Cardiac muscle cell (in vitro differentiated cells and primary cell): ENCODE measurements around the gene PPP2R2C. TPM values are rescaled to one million over a fixed set of nuclear protein-coding genes. Genes with fewer than 3 reads are reported as not detected.
A peak's percentile ranks its signal among the peaks of the same experiment; 100 is the strongest.

ENCODE experiments used
- DNase-seq, 2 donors: peaks; one replicate each; pipeline versions ENCODE4 v3.0.0 to v3.0.0-alpha.2; 2010 to 2017; ENCODE audit warnings: low read depth in 1 of 2, low spot score in 1 of 2
- H3K27ac ChIP-seq: fragments of 200-600 bp; sonication (generic); 2 replicates; pipeline ENCODE4 v1.5.1; 2016
- H3K27me3 ChIP-seq: fragments of 200-600 bp; sonication (generic); 2 replicates; pipeline ENCODE4 v1.6.0; 2016; ENCODE audit warnings: control low read depth
- H3K36me3 ChIP-seq: fragments of 200-600 bp; sonication (generic); 2 replicates; pipeline ENCODE4 v1.5.1; 2016; ENCODE audit warnings: control low read depth
- H3K4me1 ChIP-seq: fragments of 200-600 bp; sonication (generic); 2 replicates; pipeline ENCODE4 v1.8.1; 2017; ENCODE audit warnings: low read depth, mild to moderate bottlenecking, mixed run types
- H3K4me3 ChIP-seq: fragments of 200-600 bp; sonication (generic); 2 replicates; pipeline ENCODE4 v1.5.1; 2016; ENCODE audit warnings: mild to moderate bottlenecking
- H3K9me3 ChIP-seq: fragments of 200-600 bp; sonication (generic); 2 replicates; pipeline ENCODE4 v1.5.1; 2017; ENCODE audit warnings: low read depth, mild to moderate bottlenecking, control low read depth
- polyA plus RNA-seq: library from polyadenylated mRNA; unstranded; fragments of >200 nt; fragmentation: Nextera tagmentation; extraction: Ambion mirVana; gene quantifications from 2 replicates; pipeline ENCODE4 v1.2.1, GENCODE V29; 2016
- total RNA-seq: library from RNA; depleted of rRNA; stranded (reverse); fragments of >200 nt; gene quantifications from 2 replicates; pipeline ENCODE4 v1.2.3, GENCODE V29; 2016
- TF ChIP-seq, protein P1 (sequence below): IDR thresholded peaks from 2 replicates; pipeline ENCODE4 v1.5.1; 2012; ENCODE audit warnings: low read depth, mild to moderate bottlenecking, low read length

Gene PPP2R2C
- total and polyA plus RNA-seq, 2 experiments from 2014 or later: not detected

GRCh38 chr4:6281436-6282313, 190.7 kb downstream of the PPP2R2C start:
- no peaks in the 10 kb centered on the region for H3K36me3 ChIP-seq
- no peak overlapping the region for H3K4me3 ChIP-seq
- no peaks in the 10 kb centered on the region for H3K9me3 ChIP-seq
- H3K4me1 ChIP-seq: no peaks in the 10 kb centered on the region
- no peak for DNase-seq
- no peaks in the 10 kb centered on the region for H3K27me3 ChIP-seq
- TF ChIP-seq, protein P1, sequence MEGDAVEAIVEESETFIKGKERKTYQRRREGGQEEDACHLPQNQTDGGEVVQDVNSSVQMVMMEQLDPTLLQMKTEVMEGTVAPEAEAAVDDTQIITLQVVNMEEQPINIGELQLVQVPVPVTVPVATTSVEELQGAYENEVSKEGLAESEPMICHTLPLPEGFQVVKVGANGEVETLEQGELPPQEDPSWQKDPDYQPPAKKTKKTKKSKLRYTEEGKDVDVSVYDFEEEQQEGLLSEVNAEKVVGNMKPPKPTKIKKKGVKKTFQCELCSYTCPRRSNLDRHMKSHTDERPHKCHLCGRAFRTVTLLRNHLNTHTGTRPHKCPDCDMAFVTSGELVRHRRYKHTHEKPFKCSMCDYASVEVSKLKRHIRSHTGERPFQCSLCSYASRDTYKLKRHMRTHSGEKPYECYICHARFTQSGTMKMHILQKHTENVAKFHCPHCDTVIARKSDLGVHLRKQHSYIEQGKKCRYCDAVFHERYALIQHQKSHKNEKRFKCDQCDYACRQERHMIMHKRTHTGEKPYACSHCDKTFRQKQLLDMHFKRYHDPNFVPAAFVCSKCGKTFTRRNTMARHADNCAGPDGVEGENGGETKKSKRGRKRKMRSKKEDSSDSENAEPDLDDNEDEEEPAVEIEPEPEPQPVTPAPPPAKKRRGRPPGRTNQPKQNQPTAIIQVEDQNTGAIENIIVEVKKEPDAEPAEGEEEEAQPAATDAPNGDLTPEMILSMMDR: no peak
- no peak overlapping the region for H3K27ac ChIP-seq

- Histone ChIP-seq H3K4me3 (no peak overlapping the region), H3K36me3 (no peaks in the 10 kb centered on the region), H3K9me3 (no peaks in the 10 kb centered on the region), H3K27me3 (no peaks in the 10 kb centered on the region), H3K4me1 (no peaks in the 10 kb centered on the region), H3K27ac (no peak overlapping the region)
- TF ChIP-seq, protein P1: no peak
- no peak for DNase-seq
Observed at GRCh38 chr4:6280365-6280996, 191.9 kb downstream of the PPP2R2C start.

- Histone ChIP-seq H3K4me1 (no peaks in the 10 kb centered on the region), H3K4me3 (no peak overlapping the region), H3K27ac (no peak overlapping the region), H3K36me3 (no peaks in the 10 kb centered on the region), H3K27me3 (no peaks in the 10 kb centered on the region), H3K9me3 (no peaks in the 10 kb centered on the region)
- TF ChIP-seq, protein P1: no peak
- DNase-seq: no peak
Observed at GRCh38 chr4:6279582-6280289, 192.7 kb downstream of the PPP2R2C start.

- Histone ChIP-seq H3K27ac (no peak overlapping the region), H3K36me3 (no peaks in the 10 kb centered on the region)
- TF ChIP-seq, protein P1: no peak
Observed at GRCh38 chr4:6278801-6279197, 193.6 kb downstream of the PPP2R2C start.

GRCh38 chr4:6277935-6278800, 194.2 kb downstream of the PPP2R2C start:
- Histone ChIP-seq H3K27ac (no peak overlapping the region), H3K4me1 (no peaks in the 10 kb centered on the region)
- TF ChIP-seq, protein P1: no peak

More at GRCh38 chr4:6278801-6279197, 193.6 kb downstream of the PPP2R2C start:
- Histone ChIP-seq H3K4me1 (no peaks in the 10 kb centered on the region), H3K4me3 (no peak overlapping the region), H3K9me3 (no peaks in the 10 kb centered on the region), H3K27me3 (no peaks in the 10 kb centered on the region)
- peak in 1 of 2 donors; percentile 84 for DNase-seq

More at GRCh38 chr4:6277935-6278800, 194.2 kb downstream of the PPP2R2C start:
- H3K36me3 ChIP-seq: no peaks in the 10 kb centered on the region
- no peaks in the 10 kb centered on the region for H3K27me3 ChIP-seq
- no peaks in the 10 kb centered on the region for H3K9me3 ChIP-seq
- H3K4me3 ChIP-seq: no peak overlapping the region
- no peak for DNase-seq
